Superior temporal gyrus (tissue), 1 donor: ENCODE results near the gene DBN1.

Source experiments
- DNase-seq: peaks from one replicate; pipeline ENCODE4 v3.0.0-alpha.2; 2016; ENCODE audit errors: extremely low spot score

Gene DBN1

GRCh38 chr5:177472460-177473442 lies 683 bp downstream of the DBN1 start:
- DNase-seq = no peak

- DNase-seq = no peak
Measured at GRCh38 chr5:177471610-177472356, 1.7 kb downstream of the DBN1 start.

- DNase-seq = no peak
Measured at GRCh38 chr5:177470759-177471536, 2.5 kb downstream of the DBN1 start.

- no peak for DNase-seq
Measured at GRCh38 chr5:177469750-177470525, 3.5 kb downstream of the DBN1 start.

- no peak for DNase-seq
Measured at GRCh38 chr5:177468685-177469628, 4.5 kb downstream of the DBN1 start.

- no peak for DNase-seq
Measured at GRCh38 chr5:177468329-177468684, 5.1 kb downstream of the DBN1 start.

GRCh38 chr5:177467436-177467835 lies 6.0 kb downstream of the DBN1 start:
- no peak for DNase-seq

GRCh38 chr5:177466861-177467260 lies 6.6 kb downstream of the DBN1 start:
- DNase-seq = no peak

- no peak for DNase-seq
Measured at GRCh38 chr5:177465044-177465443, 8.4 kb downstream of the DBN1 start.

GRCh38 chr5:177462021-177462670 lies 11.3 kb downstream of the DBN1 start:
- DNase-seq = no peak

- DNase-seq = no peak
Measured at GRCh38 chr5:177459819-177460628, 13.4 kb downstream of the DBN1 start.

- no peak for DNase-seq
Measured at GRCh38 chr5:177459357-177459756, 14.1 kb downstream of the DBN1 start.

- DNase-seq = no peak
Measured at GRCh38 chr5:177458912-177459350, 14.5 kb downstream of the DBN1 start.

- DNase-seq = no peak
Measured at GRCh38 chr5:177457852-177458681, 15.4 kb downstream of the DBN1 start.

GRCh38 chr5:177456976-177457851 lies 16.2 kb downstream of the DBN1 start:
- peak; percentile 90 for DNase-seq

- DNase-seq = no peak
Measured at GRCh38 chr5:177456591-177456964, 16.9 kb downstream of the DBN1 start.
